Heart right ventricle (tissue), 16 donors: ENCODE measurements around the gene MTUS2. TPM values are rescaled to one million over a fixed set of nuclear protein-coding genes. Genes with fewer than 3 reads are reported as not detected.

Experiments
- ATAC-seq, 8 donors: fragments of 200-7000 bp; cut with Tn5 transposase; one replicate each; pipeline ENCODE4 v1.9.1; 2020; ENCODE audit warnings: mild to moderate bottlenecking in 8 of 8, moderate library complexity in 8 of 8, moderate number of reproducible peaks in 1 of 8
- DNase-seq, 2 donors: peaks; one replicate each; pipeline ENCODE4 v3.0.0-alpha.2; 2020
- H3K27ac ChIP-seq, 10 donors: fragments of 200-600 bp; sonication (generic) in 2 of 10; one replicate each; pipeline versions ENCODE4 v1.5.0 to v1.8.0; 2020 to 2022; ENCODE audit warnings: mild to moderate bottlenecking in 3 of 10
- H3K27me3 ChIP-seq, 7 donors: fragments of 200-600 bp; one replicate each; pipeline ENCODE4 v1.8.0; 2021 to 2022; ENCODE audit warnings: mild to moderate bottlenecking in 2 of 7
- H3K36me3 ChIP-seq, 9 donors: fragments of 200-600 bp; sonication (generic) in 1 of 9; one replicate each; pipeline versions ENCODE4 v1.5.0 to v1.8.0; 2020 to 2022; ENCODE audit warnings: mild to moderate bottlenecking in 2 of 9
- H3K4me1 ChIP-seq, 9 donors: fragments of 200-600 bp; sonication (generic) in 1 of 9; one replicate each; pipeline versions ENCODE4 v1.5.0 to v1.8.0; 2020 to 2022; ENCODE audit warnings: mild to moderate bottlenecking in 4 of 9
- H3K4me3 ChIP-seq, 10 donors: fragments of 200-600 bp; sonication (generic) in 2 of 10; one replicate each; pipeline versions ENCODE4 v1.5.0 to v1.8.0; 2020 to 2022; ENCODE audit warnings: mild to moderate bottlenecking in 7 of 10, moderate library complexity in 2 of 10
- H3K9me3 ChIP-seq, 11 donors: fragments of 200-600 bp in 10 of 11; sonication (generic) in 2 of 11; one replicate each; pipeline versions ENCODE4 v1.5.0 to v1.8.0; 2013 to 2022; ENCODE audit warnings: mild to moderate bottlenecking in 2 of 11, control low read depth in 1 of 11, moderate library complexity in 1 of 11
- CTCF ChIP-seq, 9 donors: fragments of 200-600 bp; sonication (generic) in 2 of 9; IDR thresholded peaks; one replicate each; pipeline versions ENCODE4 v1.5.0 to v1.8.0; 2021 to 2022; ENCODE audit warnings: antibody characterized with exemption in 9 of 9, mild to moderate bottlenecking in 5 of 9, moderate library complexity in 1 of 9
- WGBS, 2 donors: extraction: QIAGEN DNeasy Blood & Tissue Kit; methylation state at CpG; one replicate each; pipeline ENCODE4 v1.1.7; 2013; ENCODE audit warnings: inconsistent platforms in 1 of 2; 5-methylcytosine and 5-hydroxymethylcytosine counted together
- intact Hi-C, 10 donors: fragments of 100-400 bp; cut with DNase I; formaldehyde crosslinking; loops; one replicate each; pipeline versions ENCODE4 v1.11.1 to v1.14.2; 2022
- polyA plus RNA-seq, 2 donors: library from polyadenylated mRNA; stranded (reverse); fragments of 200-250 nt; gene quantifications; one replicate each; pipeline ENCODE4 v1.2.3, GENCODE V29; 2013
- total RNA-seq, 10 donors: library from RNA; stranded (reverse); fragmentation: NEBNext Ultra II Directional in 3 of 10; extraction: Animal tissue kit (Norgen Biotek cat#: 25700) in 3 of 10; gene quantifications; one replicate each; pipeline versions ENCODE4 v1.2.1 to v1.2.4, GENCODE V29; 2021 to 2023
- donor health status: Arrhythmogenic right ventricular cardiomyopathy.
- donor health status: ischemic (EF 13 %, LVEDD 7.1; RV severe dilation, severe dysfunction).
- donor health status: healthy with polysubstance abuse.
- donor health status: DM: no; HTN: yes; CAD: no.
- donor health status: DM: no; HTN: no; CAD: no.
- donor health status: ischemic (EF 25% LVEDD 6.9; RV normal size, moderate dysfunction).
- donor health status: ischemic (EF 25% LVEDD 5.7; RV mildly dilated, moderate dysfunction).
- donor health status: healthy.
- donor health status: DM: yes; HTN: yes; CAD: no.
- donor health status: Ischemic cardiomyopathy.
- donor health status: ischemic (EF 35%, LVEDD 5.7; RV mildly dilated, moderate dysfunction).
- donor health status: nonischemic (EF 11% LVEDD 7.7; RV severe dilation, severe dysfunction).
- donor health status: DM: yes; HTN: yes; CAD: no.
- donor health status: PGD.
- donor health status: ischemic (EF 29% LVEDD 5.4; RV normal size, mild dysfunction).
- donor health status: nonischemic (EF 23%, LVEDD 6.1; RV moderate dilation, normal function).

Gene MTUS2
- total and polyA plus RNA-seq, 12 donors = 18.7 to 159 (median 65.6) TPM

- no peaks in the 10 kb centered on the region for H3K27me3 ChIP-seq
- H3K27ac ChIP-seq = no peak overlapping the region
- DNase-seq (no peak), ATAC-seq (no peak)
- H3K9me3 ChIP-seq = peaks cover 0 to 19% (median 0%) of the 10 kb centered on the region in 11 donors
- no peak for TF ChIP-seq CTCF (IDR thresholded peaks at IDR 0.05)
- no peaks in the 10 kb centered on the region for H3K36me3 ChIP-seq
- no peak overlapping the region for H3K4me3 ChIP-seq
- H3K4me1 ChIP-seq = no peaks in the 10 kb centered on the region
- intact Hi-C loops = no loop called here
- WGBS, 2 donors = 83 to 85% methylated on average over 2 of the region's 2 CpGs
These were observed 490.7 kb downstream of the MTUS2 start for GRCh38 chr13:29310806-29311205.

GRCh38 chr13:29315847-29316246, 495.7 kb downstream of the MTUS2 start:
- Histone ChIP-seq H3K36me3 (no peaks in the 10 kb centered on the region), H3K4me1 (no peaks in the 10 kb centered on the region), H3K27me3 (no peaks in the 10 kb centered on the region), H3K4me3 (no peak overlapping the region), H3K9me3 (no peaks in the 10 kb centered on the region), H3K27ac (no peak overlapping the region)
- intact Hi-C loops = no loop called here
- 80 to 84% methylated on average over 2 of the region's 2 CpGs for WGBS, 2 donors
- DNase-seq (no peak), ATAC-seq (no peak)
- TF ChIP-seq CTCF (IDR thresholded peaks at IDR 0.05) = no peak

GRCh38 chr13:29317828-29318227, 497.7 kb downstream of the MTUS2 start:
- H3K27me3 ChIP-seq = no peaks in the 10 kb centered on the region
- H3K9me3 ChIP-seq = no peaks in the 10 kb centered on the region
- H3K4me1 ChIP-seq = no peaks in the 10 kb centered on the region
- intact Hi-C loops = no loop called here
- no peak overlapping the region for H3K4me3 ChIP-seq
- no peak overlapping the region for H3K27ac ChIP-seq
- ATAC-seq = no peak
- TF ChIP-seq CTCF (IDR thresholded peaks at IDR 0.05) = no peak
- WGBS, 2 donors = 59 to 64% methylated on average over 5 of the region's 5 CpGs
- no peak for DNase-seq
- H3K36me3 ChIP-seq = no peaks in the 10 kb centered on the region

- Histone ChIP-seq H3K9me3 (no peaks in the 10 kb centered on the region), H3K27me3 (no peaks in the 10 kb centered on the region), H3K4me3 (no peak overlapping the region), H3K27ac (no peak overlapping the region), H3K4me1 (no peaks in the 10 kb centered on the region), H3K36me3 (no peaks in the 10 kb centered on the region)
- DNase-seq (no peak), ATAC-seq (no peak)
- 47 to 48% methylated on average over 6 of the region's 6 CpGs for WGBS, 2 donors
- no peak for TF ChIP-seq CTCF (IDR thresholded peaks at IDR 0.05)
- intact Hi-C loops = no loop called here
These were observed 498.6 kb downstream of the MTUS2 start for GRCh38 chr13:29318741-29319140.

- no peak for TF ChIP-seq CTCF (IDR thresholded peaks at IDR 0.05)
- no peak overlapping the region for H3K27ac ChIP-seq
- no peaks in the 10 kb centered on the region for H3K27me3 ChIP-seq
- ATAC-seq (peak in 1 of 8 donors; percentile 29), DNase-seq (no peak)
- intact Hi-C loops = no loop called here
- no peak overlapping the region for H3K4me3 ChIP-seq
- H3K36me3 ChIP-seq = no peaks in the 10 kb centered on the region
- H3K4me1 ChIP-seq = no peaks in the 10 kb centered on the region
- no peaks in the 10 kb centered on the region for H3K9me3 ChIP-seq
- WGBS, 2 donors = 80 to 81% methylated on average over 9 of the region's 9 CpGs
These were observed 499.3 kb downstream of the MTUS2 start for GRCh38 chr13:29319451-29319850.
